NCI-H345 (cell line): Measurements from ENCODE around the gene UBE2I.
"Not testable (repeated sequence)": the region's sequence is repeated elsewhere in the genome, so short reads cannot be mapped to it uniquely, and the experiment has no call there.

Source experiments
- DNase-seq: peaks from one replicate; lab custom pipeline; 2025; lab: John Stamatoyannopoulos, UW

UBE2I gene

DNA sequence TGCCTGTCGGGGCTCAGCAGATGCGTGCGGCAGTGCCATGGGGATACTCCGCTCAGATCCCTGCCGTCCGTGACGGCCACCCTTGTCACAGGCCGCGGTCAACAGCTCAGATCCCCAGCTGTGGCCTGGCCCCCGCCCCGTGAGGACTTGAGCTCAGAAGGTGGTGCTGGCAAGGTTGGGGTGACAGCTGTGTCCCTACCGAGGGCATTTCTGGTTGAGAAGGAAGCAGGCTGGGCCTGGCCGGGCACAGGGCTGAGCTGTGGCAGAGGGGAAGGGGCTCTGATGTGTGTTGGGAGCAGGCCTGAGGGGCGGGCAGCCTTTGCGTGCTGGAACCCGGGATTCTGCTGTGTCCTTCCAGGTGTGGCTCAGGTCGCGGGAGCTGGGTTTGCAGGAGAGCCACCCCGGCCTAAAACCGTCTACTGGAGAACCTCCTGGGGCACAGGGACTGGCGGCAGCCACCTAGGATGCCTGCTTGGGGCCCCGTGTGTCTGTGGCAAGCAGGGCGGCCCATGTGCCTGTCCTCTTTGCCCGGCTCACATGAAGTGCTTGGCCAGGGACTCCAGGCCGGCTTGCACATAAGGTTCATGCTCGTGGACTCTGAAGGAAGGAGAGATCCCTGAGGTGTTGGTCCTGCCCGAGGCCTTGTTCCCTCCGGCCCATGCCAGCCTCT is 5.1 kb downstream of the UBE2I start:
- no peak for DNase-seq

- no peak for DNase-seq
Observed at GRCh38 chr16:1315081-1316032, 5.9 kb downstream of the UBE2I start.

GRCh38 chr16:1316033-1316405 is 6.6 kb downstream of the UBE2I start:
- no peak for DNase-seq

GRCh38 chr16:1317479-1318267 is 8.2 kb downstream of the UBE2I start:
- DNase-seq = no peak

- DNase-seq = no peak
Observed at GRCh38 chr16:1318268-1318545, 8.8 kb downstream of the UBE2I start.

GRCh38 chr16:1319041-1319440 is 9.6 kb downstream of the UBE2I start:
- no peak for DNase-seq

DNA sequence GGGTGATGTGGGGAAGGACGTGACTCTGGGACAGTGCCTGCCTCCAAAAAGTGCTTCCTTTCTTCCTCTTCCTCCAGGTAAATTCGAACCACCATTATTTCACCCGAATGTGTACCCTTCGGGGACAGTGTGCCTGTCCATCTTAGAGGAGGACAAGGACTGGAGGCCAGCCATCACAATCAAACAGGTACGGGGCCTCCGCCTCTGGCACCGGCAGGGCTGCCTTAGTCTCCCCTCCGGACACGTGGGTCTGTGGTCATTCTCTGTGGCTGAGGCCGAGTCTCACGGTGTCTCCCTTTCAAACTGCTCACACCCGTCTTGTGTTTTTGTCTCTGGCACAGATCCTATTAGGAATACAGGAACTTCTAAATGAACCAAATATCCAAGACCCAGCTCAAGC is 10.7 kb downstream of the UBE2I start:
- DNase-seq = no peak

- DNase-seq = no peak
Observed at GRCh38 chr16:1320658-1321240, 11.3 kb downstream of the UBE2I start.

GRCh38 chr16:1322407-1322806 is 13.0 kb downstream of the UBE2I start:
- DNase-seq = no peak

GRCh38 chr16:1323296-1324239 is 14.1 kb downstream of the UBE2I start:
- no peak for DNase-seq

DNA sequence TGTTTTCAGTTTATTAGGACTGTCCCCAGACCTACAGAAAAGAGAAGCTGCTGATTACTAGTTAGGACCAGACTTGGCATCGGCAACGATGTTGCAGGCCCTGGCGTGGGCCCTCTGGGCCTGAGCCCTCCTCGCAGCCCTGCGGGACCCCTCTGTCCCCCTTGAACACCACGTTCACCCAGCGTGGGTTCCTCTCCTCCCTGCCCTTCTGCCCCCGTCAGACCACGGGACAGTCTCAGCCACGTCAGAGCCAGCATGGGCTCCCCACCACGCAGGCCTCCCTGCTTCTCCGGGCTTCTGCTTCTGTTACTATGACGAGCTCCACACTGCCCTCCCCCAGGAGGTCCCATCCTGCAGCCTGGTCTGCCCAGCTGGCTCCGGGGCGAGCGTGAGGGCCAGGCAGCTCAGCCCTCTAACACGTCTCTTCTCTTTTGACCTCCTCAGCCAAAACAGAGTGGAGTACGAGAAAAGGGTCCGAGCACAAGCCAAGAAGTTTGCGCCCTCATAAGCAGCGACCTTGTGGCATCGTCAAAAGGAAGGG is 14.9 kb downstream of the UBE2I start:
- no peak for DNase-seq

- DNase-seq = no peak
Observed at GRCh38 chr16:1325261-1325660, 15.8 kb downstream of the UBE2I start.

- no peak for DNase-seq
Observed at GRCh38 chr16:1325673-1326371, 16.4 kb downstream of the UBE2I start.

GRCh38 chr16:1326391-1326790 is 17.0 kb downstream of the UBE2I start:
- no peak for DNase-seq

GRCh38 chr16:1326946-1327618 is 17.6 kb downstream of the UBE2I start:
- DNase-seq = no peak

GRCh38 chr16:1327619-1327947 is 18.1 kb downstream of the UBE2I start:
- DNase-seq = no peak

- not testable (repeated sequence) for DNase-seq
Observed at GRCh38 chr16:1328136-1328535, 18.7 kb downstream of the UBE2I start.

- not testable (repeated sequence) for DNase-seq
Observed at GRCh38 chr16:1328961-1329360, 19.5 kb downstream of the UBE2I start.

DNA sequence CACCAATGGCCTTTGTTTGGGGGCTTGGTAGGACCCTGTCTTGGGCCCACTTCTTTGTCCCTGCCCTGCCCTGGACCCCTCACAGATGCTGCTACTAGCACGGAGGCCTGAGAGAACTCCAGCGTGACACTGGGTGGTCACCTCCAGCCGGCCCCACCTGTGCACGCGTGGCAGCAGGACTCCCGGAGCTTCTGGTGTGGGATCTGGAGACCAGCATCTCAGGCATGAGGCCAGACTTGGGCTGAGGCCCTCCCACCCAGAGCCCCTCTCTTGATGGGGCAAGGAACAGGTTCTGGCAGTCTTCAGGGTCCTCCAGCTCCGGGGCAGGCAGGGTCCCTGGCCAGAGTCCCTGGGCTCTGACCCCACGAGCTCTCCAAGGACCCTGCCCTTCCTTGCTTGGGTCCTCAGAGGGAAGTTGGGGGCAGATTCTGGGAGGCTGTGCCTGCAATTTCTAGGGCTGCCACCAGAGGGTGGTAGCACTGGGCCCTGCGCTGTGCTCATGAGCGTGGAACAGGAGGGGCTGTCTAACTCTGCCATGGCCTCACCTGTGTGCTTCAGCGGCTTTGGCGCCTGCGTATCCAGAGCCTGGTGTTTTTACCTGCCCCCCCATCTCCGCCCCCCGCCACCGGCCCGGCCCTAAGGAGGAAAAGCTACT is 21.0 kb downstream of the UBE2I start:
- no peak for DNase-seq
